Osteocyte (in vitro differentiated cells): ENCODE measurements around the gene PPFIA4. TPM values are rescaled to one million over a fixed set of nuclear protein-coding genes. Genes with fewer than 3 reads are reported as not detected.

Experiments
- DNase-seq: peaks from one replicate; pipeline ENCODE4 v3.0.0; 2021; ENCODE audit warnings: mixed read lengths; ENCODE audit not compliant: unreplicated experiment; ENCODE audit errors: extremely low spot score
- H3K27ac Mint-ChIP-seq: one replicate; pipeline ENCODE4 v1.8.0; 2021; ENCODE audit warnings: mild to moderate bottlenecking, mixed read lengths; ENCODE audit not compliant: unreplicated experiment
- H3K27me3 Mint-ChIP-seq: one replicate; pipeline ENCODE4 v1.8.0; 2021; ENCODE audit warnings: mixed read lengths; ENCODE audit not compliant: unreplicated experiment
- H3K36me3 Mint-ChIP-seq: one replicate; pipeline ENCODE4 v1.8.0; 2021; ENCODE audit warnings: mixed read lengths; ENCODE audit not compliant: unreplicated experiment
- H3K4me1 Mint-ChIP-seq: one replicate; pipeline ENCODE4 v1.8.0; 2021; ENCODE audit warnings: mixed read lengths; ENCODE audit not compliant: unreplicated experiment
- H3K4me3 Mint-ChIP-seq: one replicate; pipeline ENCODE4 v1.8.0; 2021; ENCODE audit warnings: mild to moderate bottlenecking, moderate library complexity, mixed read lengths; ENCODE audit not compliant: unreplicated experiment
- H3K9me3 Mint-ChIP-seq: one replicate; pipeline ENCODE4 v1.8.0; 2021; ENCODE audit warnings: mixed read lengths; ENCODE audit not compliant: unreplicated experiment
- CTCF ChIP-seq: fragments of 200-600 bp; sonication (generic); IDR thresholded peaks from 2 replicates; pipeline ENCODE4 v1.5.0; 2021; ENCODE audit warnings: antibody characterized with exemption, mild to moderate bottlenecking, moderate library complexity
- total RNA-seq: library from RNA; stranded (reverse); gene quantifications from 2 replicates; pipeline ENCODE4 v1.2.1, GENCODE V29; 2021

The PPFIA4 gene
- total RNA-seq, 1 donor from 2014 or later: 1.4 TPM

GRCh38 chr1:203039609-203040512 is 13.6 kb downstream of the PPFIA4 start:
- H3K9me3 Mint-ChIP-seq: no peaks in the 10 kb centered on the region
- H3K27ac Mint-ChIP-seq: no peak overlapping the region
- H3K4me3 Mint-ChIP-seq: no peak overlapping the region
- no peaks in the 10 kb centered on the region for H3K36me3 Mint-ChIP-seq
- DNase-seq: no peak
- H3K27me3 Mint-ChIP-seq: peaks cover 9% of the 10 kb centered on the region
- peaks cover 12% of the 10 kb centered on the region for H3K4me1 Mint-ChIP-seq
- peak; percentile 22 for TF ChIP-seq CTCF

GRCh38 chr1:203040513-203041275 is 14.4 kb downstream of the PPFIA4 start:
- no peak for DNase-seq
- H3K9me3 Mint-ChIP-seq: no peaks in the 10 kb centered on the region
- H3K36me3 Mint-ChIP-seq: no peaks in the 10 kb centered on the region
- no peak overlapping the region for H3K27ac Mint-ChIP-seq
- H3K4me3 Mint-ChIP-seq: no peak overlapping the region
- TF ChIP-seq CTCF: no peak
- peaks cover 12% of the 10 kb centered on the region for H3K4me1 Mint-ChIP-seq
- peaks cover 5% of the 10 kb centered on the region for H3K27me3 Mint-ChIP-seq

- no peaks in the 10 kb centered on the region for H3K36me3 Mint-ChIP-seq
- peaks cover 5% of the 10 kb centered on the region for H3K27me3 Mint-ChIP-seq
- TF ChIP-seq CTCF: no peak
- DNase-seq: no peak
- peaks cover 12% of the 10 kb centered on the region for H3K4me1 Mint-ChIP-seq
- no peak overlapping the region for H3K4me3 Mint-ChIP-seq
- H3K9me3 Mint-ChIP-seq: no peaks in the 10 kb centered on the region
- H3K27ac Mint-ChIP-seq: no peak overlapping the region
Observed at GRCh38 chr1:203041351-203041932, 15.2 kb downstream of the PPFIA4 start.

GRCh38 chr1:203043830-203044545 is 17.7 kb downstream of the PPFIA4 start:
- Mint-ChIP-seq H3K9me3 (no peaks in the 10 kb centered on the region), H3K27ac (no peak overlapping the region), H3K4me3 (no peak overlapping the region), H3K4me1 (peaks cover 9% of the 10 kb centered on the region), H3K36me3 (no peaks in the 10 kb centered on the region), H3K27me3 (peaks cover 5% of the 10 kb centered on the region)
- TF ChIP-seq CTCF: no peak
- no peak for DNase-seq
